Muscle of back (tissue), 11 donors: Measurements from ENCODE around the gene SF1. TPM values are rescaled to one million over a fixed set of nuclear protein-coding genes. Genes with fewer than 3 reads are reported as not detected.

Experiments
- DNase-seq, 3 donors: peaks; one replicate each; pipeline versions ENCODE4 v3.0.0 to v3.0.0-alpha.2; 2013
- polyA plus RNA-seq, 10 donors: library from polyadenylated mRNA; unstranded; fragments of 120-200 nt; gene quantifications; one replicate each; pipeline ENCODE4 v1.2.1, GENCODE V29; 2013; ENCODE audit not compliant: insufficient read length in 10 of 10

The SF1 gene
- polyA plus RNA-seq, 10 donors, result 158 to 288 (median 220) TPM

DNA sequence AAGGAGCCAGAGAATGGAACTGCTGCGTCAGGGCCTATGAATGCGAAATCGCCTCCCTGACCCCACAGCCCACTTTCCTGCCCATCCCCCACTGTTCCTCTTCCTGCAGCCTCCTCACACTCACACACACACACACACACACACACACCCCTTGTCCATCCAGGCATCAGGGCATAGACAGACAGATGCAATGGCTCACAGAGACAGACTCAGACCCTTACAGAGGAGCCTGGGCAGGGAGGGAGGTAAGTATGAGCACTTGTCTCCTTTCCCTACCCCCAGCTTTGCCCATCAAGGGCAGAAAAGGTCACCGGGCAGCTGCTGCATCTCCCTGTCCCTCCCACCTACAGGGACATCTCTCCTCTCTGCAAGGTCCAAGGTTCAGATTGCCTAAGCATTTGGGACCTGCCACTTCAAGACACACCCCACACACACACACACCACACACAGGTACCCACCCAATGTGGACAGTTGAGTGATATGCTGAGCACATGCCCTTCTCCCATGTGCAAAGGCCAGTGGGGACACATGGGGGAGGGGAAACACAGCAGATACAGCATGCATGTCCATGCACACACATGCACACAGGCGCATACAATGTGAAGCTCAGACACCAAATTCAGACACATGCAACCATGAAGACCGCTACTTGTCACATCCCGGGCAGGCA is 53.3 kb downstream of the SF1 start:
- no peak for DNase-seq

DNA sequence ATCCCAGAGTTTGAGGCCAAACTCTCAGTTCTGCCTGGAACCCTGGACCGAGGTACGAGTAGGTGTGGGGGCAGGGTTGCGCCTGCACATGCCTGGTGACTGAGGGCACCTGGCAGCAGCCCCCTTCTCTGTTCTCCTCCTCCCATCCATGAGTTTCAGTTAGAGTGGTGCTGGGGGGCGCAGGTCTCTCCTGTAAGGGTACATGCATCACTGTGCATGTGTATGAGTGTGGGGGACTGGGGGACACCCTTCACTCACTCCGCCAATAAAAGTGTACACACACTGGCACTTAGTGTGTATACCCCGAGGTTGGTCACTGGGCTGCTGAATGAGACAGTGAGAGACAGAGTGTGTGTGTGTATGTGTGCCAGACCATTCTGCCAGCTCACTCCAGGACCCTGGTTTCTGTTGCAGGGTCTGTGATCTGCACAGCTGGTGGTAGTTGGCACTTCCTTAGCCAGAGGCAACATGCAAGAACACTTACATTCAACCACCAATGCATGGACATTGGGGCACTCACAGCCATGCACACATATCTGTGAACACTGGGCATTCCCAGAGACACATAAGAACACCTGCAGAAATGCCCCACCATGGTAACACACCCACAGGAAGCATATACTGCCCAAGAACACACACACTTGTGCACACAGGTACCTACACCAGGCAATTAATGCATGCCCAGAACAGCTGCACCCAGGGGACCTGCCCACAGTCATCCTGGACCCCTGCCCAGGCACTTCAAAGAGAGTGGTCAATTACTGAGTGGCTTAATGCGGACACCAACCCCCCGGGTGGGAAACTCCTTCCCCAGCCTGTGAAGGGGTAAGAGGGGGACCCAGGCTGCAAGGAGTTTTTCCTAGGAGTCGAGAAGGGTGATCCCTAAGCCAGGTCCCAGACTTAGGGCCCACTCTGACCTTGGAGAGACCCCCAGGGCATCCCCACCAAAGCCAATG is 54.2 kb downstream of the SF1 start:
- DNase-seq, result no peak

- DNase-seq, result peak; percentile 72 to 93 (median 85)
Measured at GRCh38 chr11:64723117-64723906, 55.0 kb downstream of the SF1 start, which contains the start of gene NRXN2. TSS of gene NRXN2 (minus strand) at chr11:64723197. CDS start at chr11:64713699, 9,498 bp downstream.

DNA sequence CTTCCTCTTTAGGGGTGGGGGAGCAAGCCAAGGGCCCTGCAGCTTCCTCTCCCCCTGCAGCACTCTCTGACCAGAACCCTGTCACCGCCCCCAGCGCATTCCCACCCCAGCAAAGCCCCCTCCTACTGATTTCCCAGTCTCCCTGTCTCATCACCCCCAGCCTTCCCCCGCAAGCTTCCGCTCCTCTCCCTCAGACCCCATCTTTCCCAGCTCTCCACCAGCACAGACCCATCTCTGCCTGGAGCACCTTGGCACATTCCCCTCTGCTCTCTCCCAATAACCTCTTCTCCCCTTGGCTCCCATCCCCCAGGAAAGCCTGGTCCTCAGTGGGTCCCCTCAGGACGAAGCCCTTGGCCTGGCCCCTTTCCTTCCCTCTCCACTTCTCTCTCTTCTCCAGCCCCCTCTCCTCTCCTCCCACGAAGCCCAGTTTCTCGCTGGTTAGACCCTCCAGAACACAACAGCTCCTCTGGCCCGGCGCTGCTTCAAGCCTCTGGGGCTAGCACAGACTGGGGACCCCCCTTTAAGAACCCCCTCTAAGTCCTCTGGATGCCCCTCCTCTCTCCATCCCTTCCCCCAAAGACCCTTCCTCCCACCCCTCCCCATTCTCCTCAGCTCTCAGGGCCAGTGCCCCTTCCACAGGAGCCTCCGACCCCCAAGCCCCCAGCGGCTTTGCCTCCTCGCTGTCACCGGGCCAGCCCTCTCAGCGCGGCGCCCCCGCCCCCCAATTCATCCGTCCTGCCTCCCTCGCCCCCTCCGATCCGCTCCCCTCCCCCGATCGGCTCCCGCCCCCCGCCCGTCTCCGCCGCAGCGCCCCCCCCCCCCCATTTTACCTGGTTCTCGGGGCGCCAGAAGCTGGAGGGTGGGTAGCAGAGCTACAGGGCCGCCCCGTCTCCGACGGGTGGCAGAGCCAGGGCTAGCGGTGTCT is 55.9 kb downstream of the SF1 start:
- DNase-seq, result no peak

DNA sequence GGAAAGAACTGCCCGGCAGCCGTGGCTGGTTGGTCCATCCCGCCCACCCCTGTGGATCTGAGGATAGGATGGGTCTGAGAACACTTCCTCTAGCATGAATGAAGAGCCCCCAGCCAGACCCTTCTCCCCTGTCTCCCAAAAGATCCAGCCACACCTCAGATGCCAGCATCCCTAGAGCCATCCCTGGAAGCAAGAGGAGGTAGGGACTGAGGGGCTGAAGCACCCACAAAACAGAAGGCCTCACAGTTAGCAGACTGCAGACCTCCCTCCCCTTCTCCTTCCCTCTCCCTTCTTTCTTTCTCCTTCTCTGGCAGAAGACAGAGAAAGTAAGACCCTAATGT is 57.0 kb downstream of the SF1 start:
- DNase-seq, result no peak

DNA sequence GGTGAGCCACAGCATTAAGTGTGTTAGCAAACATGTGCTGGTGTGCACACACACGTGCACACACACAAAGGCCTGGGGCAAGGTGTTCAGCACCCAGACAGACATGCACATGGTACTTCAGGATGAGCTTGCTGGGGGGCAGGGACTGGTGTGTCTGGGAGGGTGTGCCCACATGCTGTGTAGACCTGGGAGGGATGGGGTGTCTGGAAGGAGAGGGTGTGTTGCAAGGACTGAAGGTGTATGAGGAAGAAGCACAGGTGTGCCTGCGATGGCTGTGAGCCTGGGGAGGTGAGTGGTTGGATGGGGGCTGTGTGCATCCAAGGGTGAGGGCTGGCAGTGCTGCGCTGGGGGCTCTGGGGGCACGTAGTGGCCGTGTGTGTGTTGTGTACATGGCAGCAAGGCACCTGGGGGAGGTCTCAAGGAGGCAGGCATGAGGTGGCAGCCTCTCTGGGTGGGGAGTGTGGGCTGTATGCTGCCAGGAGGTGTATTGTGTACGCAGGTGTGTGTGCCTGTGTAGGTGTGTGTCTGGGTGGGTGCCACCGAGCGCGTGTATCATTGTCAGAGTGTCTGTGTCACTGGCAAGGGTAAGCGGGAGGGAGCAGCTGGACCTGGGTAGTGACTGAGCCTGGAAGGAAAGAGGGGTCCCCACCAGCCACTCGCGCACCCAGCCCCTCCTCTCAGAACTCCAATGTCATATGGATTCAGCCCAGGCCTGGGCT is 57.5 kb downstream of the SF1 start:
- DNase-seq, result no peak

DNA sequence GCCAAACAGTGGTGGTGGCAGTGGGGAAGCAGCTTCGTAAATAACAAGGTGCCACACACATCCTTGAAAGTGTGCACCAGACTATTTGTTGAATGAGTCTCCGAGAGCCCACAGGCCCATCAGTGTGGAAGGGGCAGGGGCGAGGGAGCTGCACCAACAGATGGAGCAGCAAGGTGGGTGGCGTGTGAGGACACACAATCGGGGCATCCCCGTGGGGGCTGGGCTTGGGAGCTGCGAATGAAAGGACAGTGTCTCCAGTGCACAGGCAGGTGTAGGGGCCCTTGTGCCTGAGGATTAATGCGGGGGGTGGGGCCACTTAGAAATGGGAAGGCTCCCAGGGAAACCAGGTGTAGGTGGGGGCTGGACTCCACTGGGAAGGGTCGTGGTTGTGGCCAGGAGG is 58.2 kb downstream of the SF1 start:
- no peak for DNase-seq

- DNase-seq, result no peak
Measured at GRCh38 chr11:64719406-64719805, 58.9 kb downstream of the SF1 start.

- DNase-seq, result no peak
Measured at GRCh38 chr11:64718780-64719124, 59.6 kb downstream of the SF1 start.

DNA sequence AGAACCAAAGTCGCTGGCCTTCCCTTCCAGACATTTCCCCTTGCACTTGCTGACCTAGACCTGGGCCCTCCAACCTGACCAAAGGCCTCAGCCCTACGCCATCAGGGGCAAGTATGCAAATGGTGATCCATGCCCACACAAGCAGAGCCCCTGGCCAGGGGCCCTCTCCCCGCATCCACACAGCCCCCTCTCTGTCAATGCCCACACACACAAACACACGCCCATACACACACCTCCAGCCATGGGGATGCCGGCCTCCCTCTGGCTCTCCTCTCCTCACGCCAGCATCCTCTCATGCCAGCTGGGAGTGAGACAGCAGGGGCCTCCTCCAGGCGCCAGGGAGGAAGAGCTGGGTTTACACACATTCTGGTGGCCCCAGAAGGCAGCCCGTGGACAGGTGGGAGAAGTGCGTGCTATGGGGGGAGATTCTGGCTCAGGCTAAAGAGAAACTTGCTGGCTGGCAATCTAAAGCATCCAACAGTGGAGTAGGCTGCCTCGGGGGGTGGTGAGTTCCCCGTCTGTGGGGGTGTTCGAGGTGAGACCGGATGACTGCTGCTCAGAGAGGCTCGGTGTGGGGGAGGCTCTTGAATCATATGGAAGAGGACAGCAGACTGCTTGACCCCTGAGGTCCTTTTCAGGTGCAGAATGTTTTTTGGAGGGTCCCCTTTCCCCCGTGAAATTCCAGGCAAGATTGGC is 60.1 kb downstream of the SF1 start:
- DNase-seq, result no peak

GRCh38 chr11:64717268-64717578 is 61.1 kb downstream of the SF1 start:
- DNase-seq, result no peak

- no peak for DNase-seq
Measured at GRCh38 chr11:64716473-64717267, 61.7 kb downstream of the SF1 start.

DNA sequence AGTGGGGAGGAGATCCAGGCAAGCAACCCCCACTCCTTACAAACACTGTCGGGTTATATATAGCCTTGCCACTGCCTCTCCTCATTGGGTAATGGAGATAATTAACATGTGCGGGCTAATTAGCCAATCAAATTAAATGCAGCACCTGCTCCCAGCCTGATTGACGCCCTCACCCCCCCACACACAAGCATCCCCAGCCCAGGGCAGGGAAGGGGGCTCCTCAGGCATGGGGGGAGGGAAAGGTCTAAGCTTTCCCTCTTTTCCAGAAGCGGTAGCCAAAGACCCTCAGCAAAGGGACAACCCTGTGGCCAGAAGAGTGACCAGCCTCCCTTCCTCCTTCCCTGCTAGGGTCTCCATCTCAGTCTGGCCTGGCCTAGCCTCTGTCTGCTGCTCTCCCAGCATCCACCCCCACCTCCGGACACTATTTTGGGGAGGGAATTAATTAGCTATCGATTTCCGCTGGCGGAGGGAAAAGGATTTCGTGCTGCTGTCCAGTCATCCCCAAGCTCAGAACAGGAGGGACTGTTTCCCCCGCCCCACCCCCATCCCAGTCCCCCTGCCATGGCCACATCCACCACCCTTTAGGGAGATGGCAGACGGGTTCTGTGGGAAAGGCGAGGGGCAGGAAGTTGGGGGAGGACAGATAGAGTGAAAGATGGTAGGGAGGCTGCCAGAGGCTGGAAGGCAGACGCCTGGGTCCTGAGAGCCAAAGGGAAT is 62.4 kb downstream of the SF1 start:
- no peak for DNase-seq

DNA sequence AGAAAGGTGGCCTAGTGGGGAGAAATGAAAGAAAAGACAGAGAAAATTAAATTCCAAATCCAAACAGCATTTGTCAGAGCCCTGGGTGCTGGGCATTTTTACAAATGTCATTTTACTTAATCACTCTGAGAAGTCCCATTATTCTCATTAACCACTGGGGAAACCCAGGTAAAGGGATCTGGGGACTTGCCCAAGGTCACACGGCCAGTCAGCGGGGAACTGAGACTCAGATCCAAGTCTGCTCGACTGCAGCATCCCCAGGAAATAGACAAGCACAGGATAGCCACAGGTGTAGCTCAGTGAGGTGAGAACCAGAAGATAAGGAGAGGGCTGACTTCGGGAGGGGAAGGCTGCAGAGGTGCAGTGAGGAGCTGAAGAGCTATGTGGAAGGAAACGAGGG is 63.2 kb downstream of the SF1 start:
- DNase-seq, result no peak

GRCh38 chr11:64714666-64715065 is 63.7 kb downstream of the SF1 start:
- DNase-seq, result no peak
